H1 (cell line): ENCODE measurements around the gene OGFOD1. TPM values are rescaled to one million over a fixed set of nuclear protein-coding genes. Genes with fewer than 3 reads are reported as not detected.

Experiments used
- CTCF ChIA-PET: fragments of 300-600 bp; sonication (Branson Sonifier 250); formaldehyde crosslinking; loops from one replicate; lab custom pipeline; 2021; ENCODE audit not compliant: partially characterized antibody; lab: Charles Lee
- POLR2A ChIA-PET: fragments of 300-600 bp; sonication (Branson Sonifier 250); formaldehyde crosslinking; loops from one replicate; lab custom pipeline; 2021; ENCODE audit warnings: inconsistent platforms; ENCODE audit not compliant: partially characterized antibody; lab: Charles Lee
- DNase-seq, 2 experiments: peaks; one replicate each; pipeline versions ENCODE4 v3.0.0 to v3.0.0-alpha.2; 2010 to 2022; ENCODE audit warnings: low spot score in 2 of 2, low read depth in 1 of 2, mixed read lengths in 1 of 2
- FAIRE-seq: peaks from 2 replicates; lab custom pipeline; 2011; peaks lifted over from hg19 to GRCh38; lab: Jason Lieb, UNC
- H2AFZ ChIP-seq: 2 replicates; pipeline ENCODE4 v1.8.1; 2012; ENCODE audit warnings: low read length, inconsistent platforms
- H2AK5ac ChIP-seq: 2 replicates; pipeline ENCODE4 v1.6.1; 2013; ENCODE audit warnings: low read depth, low read length
- H2BK120ac ChIP-seq: replicated peaks from 2 replicates; pipeline ENCODE3; 2013; ENCODE audit warnings: low read depth, low read length, inconsistent platforms
- H2BK12ac ChIP-seq: 2 replicates; pipeline ENCODE4 v1.6.1; 2013; ENCODE audit warnings: low read depth, low read length
- H2BK15ac ChIP-seq: 2 replicates; pipeline ENCODE4 v1.6.1; 2013; ENCODE audit warnings: low read length
- H2BK20ac ChIP-seq: 2 replicates; pipeline ENCODE4 v1.6.1; 2013; ENCODE audit warnings: low read length
- H2BK5ac ChIP-seq: 2 replicates; pipeline ENCODE4 v1.6.1; 2013; ENCODE audit warnings: low read depth, low read length
- H3K14ac ChIP-seq: 2 replicates; pipeline ENCODE4 v1.6.1; 2013; ENCODE audit warnings: inconsistent platforms; ENCODE audit not compliant: insufficient read length
- H3K18ac ChIP-seq: 2 replicates; pipeline ENCODE4 v1.6.1; 2013; ENCODE audit warnings: low read length; ENCODE audit errors: extremely low read depth
- H3K23ac ChIP-seq: 2 replicates; pipeline ENCODE4 v1.6.1; 2013; ENCODE audit warnings: inconsistent platforms; ENCODE audit not compliant: insufficient read length
- H3K23me2 ChIP-seq: 2 replicates; pipeline ENCODE4 v1.6.1; 2013; ENCODE audit warnings: low read depth, low read length
- H3K27ac ChIP-seq: 2 replicates; pipeline ENCODE4 v1.6.1; 2011; ENCODE audit warnings: low read depth, low read length, inconsistent platforms
- H3K27me3 ChIP-seq, 4 experiments: replicated peaks in 1 of 4; 1 replicate in 1 of 4; 2 replicates in 3 of 4; pipeline versions ENCODE4 v1.6.1 to v1.8.1; 2011 to 2013; ENCODE audit warnings: low read length in 3 of 4, mild to moderate bottlenecking in 3 of 4, inconsistent platforms in 2 of 4, mixed read lengths in 2 of 4, moderate library complexity in 1 of 4; ENCODE audit not compliant: control insufficient read depth in 3 of 4, insufficient read depth in 3 of 4; ENCODE audit errors: extremely low read depth in 1 of 4
- H3K36me3 ChIP-seq, 4 experiments: 2 replicates each; pipeline versions ENCODE4 v1.6.1 to v1.8.1; 2011 to 2013; ENCODE audit warnings: mild to moderate bottlenecking in 4 of 4, low read length in 3 of 4, moderate library complexity in 2 of 4, control low read depth in 1 of 4, inconsistent platforms in 1 of 4; ENCODE audit not compliant: insufficient read depth in 4 of 4, control insufficient read depth in 2 of 4
- H3K4ac ChIP-seq: replicated peaks from 2 replicates; pipeline ENCODE3; 2013; ENCODE audit warnings: low read length, low read depth, mixed read lengths, inconsistent platforms; ENCODE audit not compliant: insufficient read length
- H3K4me1 ChIP-seq, 4 experiments: replicated peaks in 1 of 4; 1 replicate in 1 of 4; 2 replicates in 3 of 4; pipeline versions ENCODE4 v1.6.1 to v1.8.1; 2011 to 2013; ENCODE audit warnings: low read length in 3 of 4, inconsistent platforms in 2 of 4, mixed read lengths in 1 of 4; ENCODE audit not compliant: insufficient read depth in 4 of 4, control insufficient read depth in 3 of 4
- H3K4me2 ChIP-seq, 2 experiments: 2 replicates each; pipeline versions ENCODE4 v1.6.1 to v1.8.1; 2011 to 2013; ENCODE audit warnings: low read depth in 2 of 2, low read length in 2 of 2, control low read depth in 1 of 2, inconsistent platforms in 1 of 2, mild to moderate bottlenecking in 1 of 2; ENCODE audit not compliant: insufficient read depth in 1 of 2
- H3K4me3 ChIP-seq, 4 experiments: fragments of 200-600, 300-600 bp in 1 of 4; sonication (generic), shearing (Covaris generic), sonication (Bioruptor Twin) in 1 of 4; 2 replicates each; pipeline versions ENCODE4 v1.5.1 to v1.8.1; 2011 to 2016; ENCODE audit warnings: low read length in 4 of 4, low read depth in 3 of 4, control low read depth in 2 of 4, inconsistent platforms in 2 of 4, mild to moderate bottlenecking in 2 of 4, mixed read lengths in 1 of 4, moderate library complexity in 1 of 4; ENCODE audit not compliant: insufficient read depth in 2 of 4; ENCODE audit errors: extremely low read depth in 1 of 4
- H3K56ac ChIP-seq: replicated peaks from 2 replicates; pipeline ENCODE3; 2013; ENCODE audit warnings: low read depth, mild to moderate bottlenecking, mixed read lengths, low read length, inconsistent platforms; ENCODE audit not compliant: insufficient read length
- H3K79me1 ChIP-seq: 2 replicates; pipeline ENCODE4 v1.6.1; 2013; ENCODE audit warnings: low read depth, low read length, control low read depth
- H3K79me2 ChIP-seq, 2 experiments: 2 replicates each; pipeline versions ENCODE4 v1.6.1 to v1.8.1; 2012 to 2013; ENCODE audit warnings: low read length in 2 of 2, mild to moderate bottlenecking in 2 of 2, inconsistent platforms in 1 of 2; ENCODE audit not compliant: insufficient read depth in 2 of 2, control insufficient read depth in 1 of 2
- H3K9ac ChIP-seq, 4 experiments: replicated peaks in 1 of 4; 1 replicate in 1 of 4; 2 replicates in 3 of 4; pipeline versions ENCODE4 v1.6.1 to v1.8.1; 2011 to 2013; ENCODE audit warnings: low read depth in 3 of 4, low read length in 3 of 4, control low read depth in 2 of 4, mild to moderate bottlenecking in 2 of 4, moderate library complexity in 2 of 4, inconsistent platforms in 1 of 4; ENCODE audit errors: extremely low read depth in 1 of 4
- H3K9me3 ChIP-seq, 2 experiments: 2 replicates each; pipeline versions ENCODE4 v1.6.1 to v1.8.1; 2012 to 2013; ENCODE audit warnings: mild to moderate bottlenecking in 2 of 2, moderate library complexity in 2 of 2, control low read depth in 1 of 2, inconsistent platforms in 1 of 2, low read depth in 1 of 2, low read length in 1 of 2, mixed read lengths in 1 of 2; ENCODE audit not compliant: insufficient read depth in 2 of 2
- H4K20me1 ChIP-seq, 2 experiments: replicated peaks in 1 of 2; 2 replicates each; pipeline versions ENCODE3 to v1.8.1; 2011 to 2013; ENCODE audit warnings: inconsistent platforms in 2 of 2, low read length in 2 of 2, mild to moderate bottlenecking in 1 of 2; ENCODE audit not compliant: insufficient read depth in 2 of 2, control insufficient read depth in 1 of 2
- H4K5ac ChIP-seq: 2 replicates; pipeline ENCODE4 v1.6.1; 2013; ENCODE audit warnings: low read length, low read depth, mixed read lengths, inconsistent platforms; ENCODE audit not compliant: insufficient read length
- H4K8ac ChIP-seq: 2 replicates; pipeline ENCODE4 v1.8.0; 2013; ENCODE audit warnings: mild to moderate bottlenecking, moderate library complexity, low read length, inconsistent platforms; ENCODE audit not compliant: insufficient read depth; ENCODE audit errors: extremely low read depth
- H4K91ac ChIP-seq: replicated peaks from 2 replicates; pipeline ENCODE3; 2013; ENCODE audit warnings: low read length, mixed read lengths, inconsistent platforms; ENCODE audit not compliant: insufficient read length
- EZH2 ChIP-seq: fragments of 200-600 bp; sonication (generic); IDR thresholded peaks from 2 replicates; pipeline ENCODE4 v1.7.1; 2012; ENCODE audit warnings: low read depth, mild to moderate bottlenecking, moderate library complexity, low read length, inconsistent platforms; ENCODE audit not compliant: severe bottlenecking
- JUND ChIP-seq: IDR thresholded peaks from 2 replicates; pipeline ENCODE4 v1.6.1; 2011; ENCODE audit warnings: mild to moderate bottlenecking, improper control_type of control experiment, low read length
- MAX ChIP-seq: IDR thresholded peaks from 2 replicates; pipeline ENCODE4 v1.6.1; 2012; ENCODE audit warnings: inconsistent platforms
- NRF1 ChIP-seq: IDR thresholded peaks from 2 replicates; pipeline ENCODE4 v1.6.1; 2011; ENCODE audit warnings: mild to moderate bottlenecking, low read depth, low read length, improper control_type of control experiment
- RFX5 ChIP-seq: IDR thresholded peaks from 2 replicates; pipeline ENCODE4 v1.6.1; 2011; ENCODE audit warnings: low read depth, low read length, improper control_type of control experiment, borderline replicate concordance
- SUZ12 ChIP-seq: fragments of 200-600 bp; sonication (generic); IDR thresholded peaks from 2 replicates; pipeline ENCODE4 v1.6.1; 2012; ENCODE audit warnings: mild to moderate bottlenecking, inconsistent platforms, low read length, moderate library complexity, mixed read lengths
- TAF7 ChIP-seq: optimal IDR thresholded peaks from 2 replicates; pipeline ENCODE3; 2011; ENCODE audit warnings: low read depth, mild to moderate bottlenecking, inconsistent platforms, low read length, moderate library complexity, borderline replicate concordance
- TCF12 ChIP-seq: IDR thresholded peaks from 2 replicates; pipeline ENCODE4 v1.6.1; 2011; ENCODE audit warnings: low read depth, mild to moderate bottlenecking, low read length
- YY1 ChIP-seq: IDR thresholded peaks from 2 replicates; pipeline ENCODE4 v1.6.1; 2011; ENCODE audit warnings: low read depth, mild to moderate bottlenecking, low read length
- WGBS, 2 experiments: shearing (Covaris generic) in 1 of 2; methylation state at CpG; one replicate each; pipeline versions ENCODE4 v1.1.6 to v1.1.7; 2013 to 2015; ENCODE audit warnings: low lambda C conversion rate in 2 of 2, mixed read lengths in 2 of 2, inconsistent platforms in 1 of 2, low coverage in 1 of 2, missing lambda C conversion rate in 1 of 2; ENCODE audit not compliant: insufficient replicate concordance in 2 of 2, insufficient coverage in 1 of 2, insufficient read length in 1 of 2; ENCODE audit errors: extremely low coverage in 1 of 2, missing lambda C conversion rate in 1 of 2; 5-methylcytosine and 5-hydroxymethylcytosine counted together
- polyA plus RNA-seq, 7 experiments: library from polyadenylated mRNA; depleted of rRNA in 3 of 7; stranded (reverse) in 5 of 7; unstranded in 2 of 7; fragments of >200 nt in 5 of 7; fragments of 200-250 nt in 2 of 7; gene quantifications; 1 replicate in 5 of 7; 2 replicates in 1 of 7; 4 replicates in 1 of 7; pipeline versions ENCODE4 v1.2.1 to v1.2.3, GENCODE V29; 2011 to 2013; ENCODE audit warnings: missing spikeins in 2 of 7, mixed read lengths in 2 of 7
- total RNA-seq: library from RNA; stranded (reverse); fragmentation: NEBNext Ultra II Directional; extraction: Animal tissue kit (Norgen Biotek cat#: 25700); gene quantifications from 2 replicates; pipeline ENCODE4 v1.2.1, GENCODE V29; 2021

Gene OGFOD1
- total and polyA plus RNA-seq, 2 of the 8 experiments (the other 6 are each of a cell fraction or from before 2014, with no cell fraction given): 24.6 to 61.4 TPM

DNA sequence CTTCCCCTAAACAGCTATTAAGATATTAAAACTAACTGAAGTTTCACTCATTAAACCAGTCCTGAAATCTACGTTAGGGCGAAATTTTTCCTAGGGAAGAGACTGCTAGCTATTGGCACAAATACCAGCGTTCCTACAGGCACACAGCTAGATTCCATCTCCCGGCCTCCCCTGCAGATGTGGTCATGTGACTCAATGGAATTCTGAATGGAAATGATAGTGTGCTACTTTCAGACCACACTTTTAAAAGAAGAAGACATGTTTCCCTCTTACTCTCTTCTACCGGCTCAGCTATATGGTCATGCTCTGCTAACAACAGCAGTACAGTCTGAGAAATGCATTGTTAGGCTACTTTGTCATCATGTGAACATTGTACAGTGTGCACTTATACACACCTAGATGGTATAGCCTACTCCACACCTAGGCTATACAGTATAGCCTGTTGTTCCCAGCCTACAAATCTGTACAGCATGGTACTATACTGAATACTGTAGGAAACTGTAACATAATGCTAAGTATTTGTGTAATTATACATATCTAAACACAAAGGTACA lies 31.4 kb downstream of the OGFOD1 start:
- no peaks in the 10 kb centered on the region for H3K79me2 ChIP-seq
- no peak overlapping the region for H2BK5ac ChIP-seq
- H3K23ac ChIP-seq: no peak overlapping the region
- H3K9me3 ChIP-seq: no peaks in the 10 kb centered on the region
- no peak overlapping the region for H3K14ac ChIP-seq
- FAIRE-seq (no peak), DNase-seq (no peak)
- no peak overlapping the region for H3K27ac ChIP-seq
- no peak overlapping the region for H3K56ac ChIP-seq
- no peak overlapping the region for H3K9ac ChIP-seq
- H4K8ac ChIP-seq: no peak overlapping the region
- H3K4me2 ChIP-seq: no peak overlapping the region
- no peak overlapping the region for H4K5ac ChIP-seq
- H2BK15ac ChIP-seq: no peak overlapping the region
- no peak overlapping the region for H2BK20ac ChIP-seq
- no peaks in the 10 kb centered on the region for H4K20me1 ChIP-seq
- H2BK120ac ChIP-seq: no peak overlapping the region
- no peak for TF ChIP-seq MAX
- TF ChIP-seq JUND: no peak
- TF ChIP-seq RFX5: no peak
- TF ChIP-seq TCF12: no peak
- TF ChIP-seq NRF1: no peak
- TF ChIP-seq EZH2: no peak
- no peak for TF ChIP-seq YY1
- TF ChIP-seq TAF7: no peak
- TF ChIP-seq SUZ12: no peak
- no peak overlapping the region for H2AFZ ChIP-seq
- no peak overlapping the region for H2AK5ac ChIP-seq
- H3K4ac ChIP-seq: no peak overlapping the region
- no peaks in the 10 kb centered on the region for H3K79me1 ChIP-seq
- H3K18ac ChIP-seq: no peak overlapping the region
- no peak overlapping the region for H2BK12ac ChIP-seq
- H4K91ac ChIP-seq: no peak overlapping the region
- CTCF ChIA-PET: interaction anchor here (0.7 to 1.8 kb wide), 2 partner anchors 219 to 1441 kb away, joined by 5 to 6 read pairs; no protein-coding TSS in a partner anchor
- peaks cover 0 to 12% (median 4%) of the 10 kb centered on the region in 4 experiments; a peak in 5 of 8 replicates for H3K36me3 ChIP-seq
- H3K27me3 ChIP-seq: no peaks in the 10 kb centered on the region
- 91% methylated on average over 5 of the region's 5 CpGs; no CpG with 5 or more reads in 1 of the 2 experiments for WGBS, 2 experiments
- peaks cover 0 to 4% (median 0%) of the 10 kb centered on the region in 4 experiments; a peak in 2 of 7 replicates for H3K4me1 ChIP-seq
- H3K4me3 ChIP-seq: no peak overlapping the region
- no peaks in the 10 kb centered on the region for H3K23me2 ChIP-seq
- POLR2A ChIA-PET: no interaction called here
